SW 1271 (cell line): ENCODE data around the gene FBXW9.
"Not testable (repeated sequence)": the region's sequence is repeated elsewhere in the genome, so short reads cannot be mapped to it uniquely, and the experiment has no call there.

ENCODE experiments used
- DNase-seq, 2 experiments: peaks; one replicate each; lab custom pipeline; 2025; lab: John Stamatoyannopoulos, UW

Gene FBXW9

GRCh38 chr19:12652219-12652618, 44.2 kb downstream of the FBXW9 start:
- DNase-seq, result no peak

- no peak for DNase-seq
Observed at GRCh38 chr19:12649941-12650340, 46.5 kb downstream of the FBXW9 start.

- no peak for DNase-seq
Observed at GRCh38 chr19:12648088-12648487, 48.3 kb downstream of the FBXW9 start.

- no peak for DNase-seq
Observed at GRCh38 chr19:12647490-12648071, 48.9 kb downstream of the FBXW9 start.

- no peak for DNase-seq
Observed at GRCh38 chr19:12647047-12647446, 49.4 kb downstream of the FBXW9 start.

GRCh38 chr19:12646551-12646950, 49.9 kb downstream of the FBXW9 start:
- DNase-seq, result no peak

- DNase-seq, result not testable (repeated sequence)
Observed at GRCh38 chr19:12643716-12644115, 52.7 kb downstream of the FBXW9 start.

- DNase-seq, result no peak
Observed at GRCh38 chr19:12642506-12642905, 53.9 kb downstream of the FBXW9 start.

GRCh38 chr19:12641456-12641855, 55.0 kb downstream of the FBXW9 start:
- DNase-seq, result no peak

- DNase-seq, result no peak
Observed at GRCh38 chr19:12639901-12640613, 56.4 kb downstream of the FBXW9 start.
